Endodermal cell (in vitro differentiated cells): ENCODE measurements around the gene KIF3A. TPM values are rescaled to one million over a fixed set of nuclear protein-coding genes. Genes with fewer than 3 reads are reported as not detected.
A peak's percentile ranks its signal among the peaks of the same experiment; 100 is the strongest.

Experiments used
- DNase-seq: peaks from one replicate; pipeline ENCODE4 v3.0.0-alpha.2; 2017
- H3K27ac ChIP-seq: 2 replicates; pipeline ENCODE4 v1.5.1; 2013; ENCODE audit warnings: mild to moderate bottlenecking, low read depth, low read length, moderate library complexity
- H3K27me3 ChIP-seq: 2 replicates; pipeline ENCODE4 v1.6.1; 2013; ENCODE audit warnings: mild to moderate bottlenecking, low read length, moderate library complexity; ENCODE audit not compliant: insufficient read depth, control insufficient read depth, poor library complexity, severe bottlenecking
- H3K36me3 ChIP-seq: 2 replicates; pipeline ENCODE4 v1.7.0; 2013; ENCODE audit warnings: mild to moderate bottlenecking, low read length, moderate library complexity; ENCODE audit not compliant: control insufficient read depth, insufficient read depth
- H3K4me1 ChIP-seq: one replicate; pipeline ENCODE4 v1.7.0; 2013; ENCODE audit warnings: low read length; ENCODE audit not compliant: control insufficient read depth, insufficient read depth
- H3K4me3 ChIP-seq: 2 replicates; pipeline ENCODE4 v1.5.1; 2013; ENCODE audit warnings: mild to moderate bottlenecking, low read length, moderate library complexity
- H3K9ac ChIP-seq: 2 replicates; pipeline ENCODE4 v1.6.1; 2013; ENCODE audit warnings: mild to moderate bottlenecking, low read length, moderate library complexity; ENCODE audit not compliant: poor library complexity, severe bottlenecking; ENCODE audit errors: extremely low read depth
- H3K9me3 ChIP-seq: 2 replicates; pipeline ENCODE4 v1.6.1; 2013; ENCODE audit warnings: mild to moderate bottlenecking, low read length, moderate library complexity; ENCODE audit not compliant: control insufficient read depth
- H3K27ac Mint-ChIP-seq: 2 replicates; pipeline ENCODE4 v1.8.0; 2020; ENCODE audit warnings: mixed read lengths
- H3K27me3 Mint-ChIP-seq: 2 replicates; pipeline ENCODE4 v1.8.0; 2021; ENCODE audit warnings: mild to moderate bottlenecking, mixed read lengths; ENCODE audit not compliant: insufficient read depth
- H3K36me3 Mint-ChIP-seq: 2 replicates; pipeline ENCODE4 v1.8.0; 2020; ENCODE audit warnings: low read depth, mixed read lengths
- H3K4me1 Mint-ChIP-seq: 2 replicates; pipeline ENCODE4 v1.8.0; 2020; ENCODE audit warnings: mixed read lengths
- H3K4me3 Mint-ChIP-seq: 2 replicates; pipeline ENCODE4 v1.8.0; 2020; ENCODE audit warnings: mild to moderate bottlenecking, moderate library complexity, mixed read lengths
- H3K9me3 Mint-ChIP-seq: 2 replicates; pipeline ENCODE4 v1.8.0; 2020; ENCODE audit warnings: mild to moderate bottlenecking, mixed read lengths
- CTCF ChIP-seq: fragments of 200-600 bp; sonication (generic); conservative IDR thresholded peaks from 2 replicates; pipeline ENCODE4 v1.5.0; 2021; ENCODE audit warnings: antibody characterized with exemption, mild to moderate bottlenecking
- WGBS, 2 experiments: methylation state at CpG; one replicate each; pipeline versions ENCODE4 v1.1.5 to v1.1.7; 2013; ENCODE audit warnings: missing lambda C conversion rate in 2 of 2, mixed read lengths in 1 of 2; ENCODE audit not compliant: insufficient coverage in 1 of 2, insufficient read length in 1 of 2; 5-methylcytosine and 5-hydroxymethylcytosine counted together
- total RNA-seq, 2 donors: library from RNA; stranded (reverse); fragmentation: NEBNext Ultra II Directional in 1 of 2; extraction: Animal tissue kit (Norgen Biotek cat#: 25700) in 1 of 2; gene quantifications; 2 replicates in 1 of 2; 3 replicates in 1 of 2; pipeline ENCODE4 v1.2.1, GENCODE V29; 2021

Gene KIF3A
- total RNA-seq, 2 donors from 2014 or later: 19.6 to 25.2 TPM

- DNase-seq: no peak
- H3K27me3 Mint-ChIP-seq: no peaks in the 10 kb centered on the region
- H3K9ac ChIP-seq: no peak overlapping the region
- H3K9me3 ChIP-seq: no peaks in the 10 kb centered on the region
- H3K27me3 ChIP-seq: no peaks in the 10 kb centered on the region
- H3K27ac Mint-ChIP-seq: no peak overlapping the region
- no peak for TF ChIP-seq CTCF
- H3K4me3 ChIP-seq: no peak overlapping the region
- no peaks in the 10 kb centered on the region for H3K4me1 Mint-ChIP-seq
- H3K4me3 Mint-ChIP-seq: no peak overlapping the region
- H3K36me3 Mint-ChIP-seq: peaks cover 24% of the 10 kb centered on the region
- H3K27ac ChIP-seq: no peak overlapping the region
- H3K4me1 ChIP-seq: no peaks in the 10 kb centered on the region
- no peaks in the 10 kb centered on the region for H3K9me3 Mint-ChIP-seq
- whole genome bisulfite sequencing, 2 experiments: 92% methylated on average over 5 of the region's 5 CpGs; no CpG with 5 or more reads in 1 of the 2 experiments
- peaks cover 7% of the 10 kb centered on the region for H3K36me3 ChIP-seq
Measured at GRCh38 chr5:132718544-132719312, 18.6 kb downstream of the KIF3A start.

- Mint-ChIP-seq H3K27me3 (no peaks in the 10 kb centered on the region), H3K4me3 (no peak overlapping the region), H3K4me1 (no peaks in the 10 kb centered on the region), H3K36me3 (peaks cover 22% of the 10 kb centered on the region), H3K9me3 (no peaks in the 10 kb centered on the region), H3K27ac (no peak overlapping the region)
- no peak overlapping the region for H3K4me3 ChIP-seq
- no peak overlapping the region for H3K27ac ChIP-seq
- peak; percentile 74 for TF ChIP-seq CTCF
- H3K9ac ChIP-seq: no peak overlapping the region
- H3K9me3 ChIP-seq: no peaks in the 10 kb centered on the region
- no peaks in the 10 kb centered on the region for H3K27me3 ChIP-seq
- H3K4me1 ChIP-seq: no peaks in the 10 kb centered on the region
- DNase-seq: no peak
- WGBS, 2 experiments: 83 to 87% methylated on average over 5 to 11 of the region's 11 CpGs
- peaks cover 7% of the 10 kb centered on the region for H3K36me3 ChIP-seq
Measured at GRCh38 chr5:132714456-132715307, 22.7 kb downstream of the KIF3A start.

GRCh38 chr5:132708645-132709044 is 28.7 kb downstream of the KIF3A start:
- no peaks in the 10 kb centered on the region for H3K27me3 Mint-ChIP-seq
- Histone ChIP-seq H3K4me3 (no peak overlapping the region), H3K36me3 (peaks cover 11% of the 10 kb centered on the region), H3K4me1 (no peaks in the 10 kb centered on the region), H3K27me3 (no peaks in the 10 kb centered on the region), H3K9ac (no peak overlapping the region), H3K9me3 (no peaks in the 10 kb centered on the region), H3K27ac (no peak overlapping the region)
- H3K4me1 Mint-ChIP-seq: no peaks in the 10 kb centered on the region
- TF ChIP-seq CTCF: no peak
- peaks cover 10% of the 10 kb centered on the region for H3K36me3 Mint-ChIP-seq
- no peak overlapping the region for H3K27ac Mint-ChIP-seq
- no peak for DNase-seq
- H3K4me3 Mint-ChIP-seq: no peak overlapping the region
- H3K9me3 Mint-ChIP-seq: no peaks in the 10 kb centered on the region
